HL-60 (cell line): ENCODE measurements around the gene ARHGAP45.

ENCODE experiments used
- CTCF ChIP-seq: IDR thresholded peaks from one replicate; pipeline ENCODE4 v1.5.1; 2011; ENCODE audit warnings: low read length, control low read depth, inconsistent platforms; ENCODE audit not compliant: insufficient read depth
- POLR2AphosphoS5 ChIP-seq: IDR thresholded peaks from 2 replicates; pipeline ENCODE4 v1.6.1; 2012; ENCODE audit warnings: low read depth
- REST ChIP-seq: IDR thresholded peaks from 2 replicates; pipeline ENCODE4 v1.6.1; 2012; ENCODE audit warnings: low read depth; ENCODE audit not compliant: insufficient replicate concordance

DNA sequence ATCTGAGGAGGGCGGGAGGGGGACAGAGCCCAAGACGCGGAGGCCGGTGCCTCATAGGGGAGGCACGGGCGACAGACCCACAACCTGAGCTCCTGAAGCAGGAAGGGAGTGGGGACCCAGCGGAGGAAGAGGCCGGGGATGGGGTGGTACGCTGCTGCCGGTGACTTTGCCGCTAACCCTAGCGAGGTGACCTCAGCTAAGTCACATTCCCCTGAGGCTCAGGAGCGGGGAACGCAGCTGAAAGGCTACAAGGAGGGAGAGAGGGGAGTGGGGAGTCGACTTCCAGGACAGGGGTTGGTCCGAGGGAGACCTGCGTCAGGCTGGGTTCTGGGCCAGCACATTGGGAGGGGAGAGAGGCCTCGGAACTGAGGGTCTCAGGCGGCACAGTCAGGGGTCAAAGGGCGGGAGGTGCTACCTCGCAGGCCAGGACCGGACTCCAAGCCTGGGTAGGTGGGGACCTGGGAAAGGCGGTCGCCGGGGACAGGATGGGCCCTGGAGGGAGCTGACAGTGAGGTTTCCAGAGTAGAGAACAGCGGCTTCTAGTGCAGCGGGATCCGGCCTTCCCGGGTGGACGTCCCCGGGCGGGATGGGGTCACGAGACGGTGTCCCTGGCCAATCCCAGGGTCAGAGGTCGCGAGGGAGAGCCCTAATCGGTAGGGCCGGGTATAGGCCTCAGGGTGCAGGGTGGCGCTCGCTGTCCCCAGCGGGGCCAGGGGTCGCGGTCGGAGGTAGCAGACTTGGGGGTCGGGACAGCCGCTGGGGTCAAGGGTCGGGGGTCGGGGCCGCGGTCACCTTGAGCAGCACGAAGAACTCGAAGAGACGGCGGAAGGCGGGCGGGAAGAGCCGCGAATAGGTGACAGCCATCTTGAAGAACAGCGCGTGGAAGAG, 46.7 kb upstream of the ARHGAP45 start:
- no peak for TF ChIP-seq CTCF
- TF ChIP-seq POLR2AphosphoS5 = no peak
- TF ChIP-seq REST = no peak
